ENCODE results near the gene DACH1.

DNA sequence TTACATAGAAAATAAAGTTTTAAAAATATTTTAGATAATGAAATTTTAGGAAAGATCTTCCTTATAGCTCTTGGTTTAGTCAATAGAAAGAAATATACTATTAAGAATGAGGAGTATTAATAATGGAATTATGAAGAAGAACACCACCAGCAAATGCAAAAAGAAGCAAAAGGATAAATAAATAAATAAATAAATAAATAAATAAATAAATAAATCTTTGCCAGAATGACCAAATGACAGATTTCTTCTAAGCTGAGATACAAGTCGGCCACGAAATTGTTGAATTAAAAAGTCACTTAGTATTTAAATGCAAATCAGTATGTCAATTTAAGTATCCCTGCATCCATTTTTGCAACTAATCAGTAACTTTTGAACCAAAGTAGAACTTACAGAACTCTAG is 95.9 kb downstream of the DACH1 start:
- TF ChIP-seq POLR2A (IDR thresholded peaks at IDR 0.05; ENCODE audit: extremely low read depth, insufficient read length) = no peak
- TF ChIP-seq, protein P1, sequence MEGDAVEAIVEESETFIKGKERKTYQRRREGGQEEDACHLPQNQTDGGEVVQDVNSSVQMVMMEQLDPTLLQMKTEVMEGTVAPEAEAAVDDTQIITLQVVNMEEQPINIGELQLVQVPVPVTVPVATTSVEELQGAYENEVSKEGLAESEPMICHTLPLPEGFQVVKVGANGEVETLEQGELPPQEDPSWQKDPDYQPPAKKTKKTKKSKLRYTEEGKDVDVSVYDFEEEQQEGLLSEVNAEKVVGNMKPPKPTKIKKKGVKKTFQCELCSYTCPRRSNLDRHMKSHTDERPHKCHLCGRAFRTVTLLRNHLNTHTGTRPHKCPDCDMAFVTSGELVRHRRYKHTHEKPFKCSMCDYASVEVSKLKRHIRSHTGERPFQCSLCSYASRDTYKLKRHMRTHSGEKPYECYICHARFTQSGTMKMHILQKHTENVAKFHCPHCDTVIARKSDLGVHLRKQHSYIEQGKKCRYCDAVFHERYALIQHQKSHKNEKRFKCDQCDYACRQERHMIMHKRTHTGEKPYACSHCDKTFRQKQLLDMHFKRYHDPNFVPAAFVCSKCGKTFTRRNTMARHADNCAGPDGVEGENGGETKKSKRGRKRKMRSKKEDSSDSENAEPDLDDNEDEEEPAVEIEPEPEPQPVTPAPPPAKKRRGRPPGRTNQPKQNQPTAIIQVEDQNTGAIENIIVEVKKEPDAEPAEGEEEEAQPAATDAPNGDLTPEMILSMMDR (IDR thresholded peaks at IDR 0.05; ENCODE audit: low read depth, low read length) = no peak
- no peak for TF ChIP-seq MYC (IDR thresholded peaks at IDR 0.05; ENCODE audit: low read depth, low read length)
- TF ChIP-seq, protein P2, sequence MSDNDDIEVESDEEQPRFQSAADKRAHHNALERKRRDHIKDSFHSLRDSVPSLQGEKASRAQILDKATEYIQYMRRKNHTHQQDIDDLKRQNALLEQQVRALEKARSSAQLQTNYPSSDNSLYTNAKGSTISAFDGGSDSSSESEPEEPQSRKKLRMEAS (IDR thresholded peaks at IDR 0.05; ENCODE audit: low read depth, low read length) = no peak

All from NB4 (cell line).